Dedifferentiated amniotic fluid mesenchymal stem cell (primary cell): ENCODE results near the gene RNF111.
"Not testable (repeated sequence)": the region's sequence is repeated elsewhere in the genome, so short reads cannot be mapped to it uniquely, and the experiment has no call there.

ENCODE experiments used
- DNase-seq: peaks from one replicate; pipeline ENCODE4 v3.0.0-alpha.2; 2016; ENCODE audit errors: extremely low spot score

RNF111 gene

GRCh38 chr15:59059076-59059597, 71.7 kb downstream of the RNF111 start:
- no peak for DNase-seq

DNA sequence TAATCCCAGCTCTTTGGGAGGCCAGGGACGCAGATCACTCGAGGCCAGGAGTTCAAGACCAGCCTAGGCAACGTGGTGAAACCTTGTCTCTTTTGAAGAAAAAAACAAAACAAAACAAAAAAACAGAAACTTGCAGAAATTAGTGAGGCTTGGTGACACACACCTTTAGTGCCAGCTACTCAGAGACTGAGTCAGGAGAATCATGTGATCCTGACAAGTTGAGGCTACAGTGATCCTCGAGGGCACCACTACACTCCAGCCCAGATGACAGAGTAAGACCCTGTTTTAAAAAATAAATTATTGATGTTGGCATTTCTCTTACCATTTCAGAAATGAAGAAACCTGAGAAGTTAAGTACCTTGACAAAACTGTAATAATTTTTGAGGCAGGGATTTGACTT, 72.9 kb downstream of the RNF111 start:
- DNase-seq: no peak

- DNase-seq: no peak
Observed at GRCh38 chr15:59063042-59063441, 75.6 kb downstream of the RNF111 start.

DNA sequence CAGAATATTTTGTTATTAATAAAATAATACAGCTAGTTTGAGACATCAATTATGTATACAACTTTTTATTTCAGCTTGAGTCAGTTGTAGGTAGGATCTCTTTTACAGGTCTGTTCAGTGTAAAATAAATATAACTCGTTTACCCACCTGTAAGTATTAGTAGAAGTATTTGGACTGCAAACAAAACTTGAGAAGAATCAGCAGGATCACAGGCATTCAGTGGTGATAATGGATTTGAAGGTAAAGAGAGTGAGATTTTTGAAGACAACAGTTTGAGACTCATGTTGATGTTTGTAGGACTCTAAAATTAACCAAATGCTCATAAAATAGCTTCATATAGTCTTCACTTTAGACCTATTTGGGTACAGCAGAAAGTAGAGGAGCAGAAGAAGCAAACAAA, 82.0 kb downstream of the RNF111 start:
- no peak for DNase-seq

- no peak for DNase-seq
Observed at GRCh38 chr15:59074607-59075006, 87.1 kb downstream of the RNF111 start.

GRCh38 chr15:59087731-59088130, 100.3 kb downstream of the RNF111 start:
- no peak for DNase-seq

- DNase-seq: no peak
Observed at GRCh38 chr15:59094077-59094476, 106.6 kb downstream of the RNF111 start.

GRCh38 chr15:59096429-59096828, 109.0 kb downstream of the RNF111 start:
- DNase-seq: no peak

DNA sequence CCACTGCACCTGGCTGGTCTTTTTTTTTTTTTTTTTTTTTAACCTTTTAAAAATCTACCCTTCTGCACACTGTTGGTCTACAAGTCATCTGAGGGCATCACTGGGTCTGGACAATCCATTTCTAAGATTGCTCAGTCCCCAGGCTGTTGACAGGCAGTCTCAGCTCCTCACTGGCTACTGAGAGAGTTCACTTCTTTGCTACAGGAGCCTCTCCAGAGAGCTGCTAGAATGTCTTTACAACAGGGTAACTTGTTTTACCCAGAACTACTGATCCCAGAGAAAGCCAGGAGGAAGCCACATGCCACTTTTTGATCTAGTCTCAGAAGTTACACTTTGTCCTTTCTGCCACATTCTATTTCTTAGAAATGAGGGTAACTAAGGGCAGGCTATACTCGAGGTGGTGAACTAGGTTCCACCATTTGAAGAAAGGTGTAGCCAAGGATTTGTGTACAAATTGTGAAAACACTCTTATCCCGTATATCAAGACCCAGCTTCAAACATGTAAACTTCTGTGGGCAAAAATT, 111.8 kb downstream of the RNF111 start:
- DNase-seq: no peak

- DNase-seq: no peak
Observed at GRCh38 chr15:59104602-59104911, 117.1 kb downstream of the RNF111 start.

GRCh38 chr15:59104912-59105732, 117.7 kb downstream of the RNF111 start, which contains the start of gene CCNB2:
Gene CCNB2 (plus strand): TSS chr15:59105146. CDS start chr15:59105269, 123 bp downstream.
- DNase-seq: peak; percentile 97

DNA sequence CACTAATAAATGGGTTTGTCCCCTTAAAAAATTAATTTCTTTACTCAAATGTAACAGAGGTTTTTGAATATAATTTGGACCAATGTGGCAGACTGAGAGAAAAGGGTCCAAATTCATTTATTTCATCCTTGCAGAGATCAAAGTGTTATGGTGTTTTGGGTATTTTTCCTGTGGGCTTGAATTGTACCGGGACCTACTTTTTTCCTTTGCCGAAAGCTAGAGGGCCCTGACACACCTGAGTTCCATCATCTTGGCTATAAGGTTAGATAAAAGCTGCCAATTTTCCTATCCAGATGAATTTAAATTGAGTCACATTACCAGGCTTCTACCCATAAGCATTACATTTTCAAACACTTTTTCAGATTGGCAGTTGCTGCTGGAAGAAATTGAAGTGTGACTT, 118.4 kb downstream of the RNF111 start:
- DNase-seq: no peak

- no peak for DNase-seq
Observed at GRCh38 chr15:59111251-59111650, 123.8 kb downstream of the RNF111 start.

- DNase-seq: no peak
Observed at GRCh38 chr15:59115047-59115446, 127.6 kb downstream of the RNF111 start.

DNA sequence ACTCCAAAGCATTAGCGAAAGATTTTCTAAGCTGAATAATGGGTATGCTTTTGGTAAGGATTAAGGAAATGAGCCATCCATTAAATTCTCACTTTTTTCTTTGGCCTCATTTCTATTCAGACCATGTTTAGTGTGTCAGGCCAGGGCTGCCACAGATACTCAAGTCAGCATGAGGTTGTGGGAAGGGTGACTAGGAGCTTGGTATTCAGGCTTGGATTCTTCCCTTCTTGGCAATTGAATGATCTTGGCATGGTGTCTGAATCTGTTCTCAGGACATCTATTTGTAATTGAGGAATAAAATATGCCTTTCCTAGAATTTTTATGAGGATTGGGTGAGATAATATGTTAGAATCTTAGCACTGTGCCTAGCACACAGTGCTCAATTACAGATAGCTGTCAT, 128.7 kb downstream of the RNF111 start:
- no peak for DNase-seq

DNA sequence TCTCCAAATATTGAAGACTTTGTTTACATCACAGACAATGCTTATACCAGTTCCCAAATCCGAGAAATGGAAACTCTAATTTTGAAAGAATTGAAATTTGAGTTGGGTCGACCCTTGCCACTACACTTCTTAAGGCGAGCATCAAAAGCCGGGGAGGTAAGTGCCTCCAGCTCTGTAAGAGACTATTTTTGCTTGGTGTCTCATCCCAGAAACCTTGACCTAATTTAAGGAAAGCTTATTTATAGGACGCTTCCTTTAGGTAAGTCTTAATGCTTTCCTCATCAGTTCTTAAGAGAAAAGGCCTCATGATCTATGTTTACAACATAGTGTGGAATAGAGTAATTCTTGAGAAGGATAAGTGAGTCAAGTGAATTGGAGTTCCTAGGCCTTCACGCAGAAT, 129.3 kb downstream of the RNF111 start:
- DNase-seq: no peak

DNA sequence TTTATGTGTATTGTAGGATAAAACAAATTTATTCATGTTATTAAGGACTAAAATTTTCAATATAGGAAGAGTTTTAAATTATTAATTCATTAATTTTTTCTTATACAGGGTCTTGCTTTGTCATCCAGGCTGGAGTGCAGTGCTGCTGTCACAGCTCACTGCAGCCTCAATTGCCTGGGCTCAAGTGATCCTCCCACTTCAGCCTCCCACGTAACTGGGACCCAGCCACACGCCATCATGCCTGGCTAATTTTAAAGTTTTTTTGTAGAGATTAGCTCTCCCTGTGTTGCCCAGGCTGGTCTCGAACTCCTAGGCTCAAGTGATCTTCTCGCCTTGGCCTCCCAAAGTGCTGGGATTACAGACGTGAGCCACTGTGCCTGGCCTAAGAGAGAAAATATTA, 132.2 kb downstream of the RNF111 start:
- DNase-seq: no peak

- DNase-seq: no peak
Observed at GRCh38 chr15:59120937-59121336, 133.5 kb downstream of the RNF111 start.

DNA sequence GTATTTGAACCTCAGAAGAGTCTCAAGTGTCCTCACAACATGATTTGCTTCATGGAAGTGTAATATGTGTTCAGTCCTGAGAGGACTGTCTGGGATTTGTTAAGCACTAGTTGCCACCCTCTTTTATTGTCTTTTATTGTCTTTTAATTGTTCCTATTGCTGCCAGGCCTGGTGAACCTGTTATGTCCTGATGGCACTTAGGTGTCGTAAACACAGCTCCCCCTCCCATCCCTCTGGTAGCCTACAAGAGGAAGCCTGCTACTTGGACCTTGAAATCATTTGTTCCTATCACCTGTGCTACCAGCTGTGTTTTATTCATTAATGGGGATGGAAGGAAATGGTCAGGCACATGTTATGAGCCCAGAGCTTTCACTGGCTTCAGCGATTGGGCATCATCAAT, 136.8 kb downstream of the RNF111 start:
- no peak for DNase-seq

DNA sequence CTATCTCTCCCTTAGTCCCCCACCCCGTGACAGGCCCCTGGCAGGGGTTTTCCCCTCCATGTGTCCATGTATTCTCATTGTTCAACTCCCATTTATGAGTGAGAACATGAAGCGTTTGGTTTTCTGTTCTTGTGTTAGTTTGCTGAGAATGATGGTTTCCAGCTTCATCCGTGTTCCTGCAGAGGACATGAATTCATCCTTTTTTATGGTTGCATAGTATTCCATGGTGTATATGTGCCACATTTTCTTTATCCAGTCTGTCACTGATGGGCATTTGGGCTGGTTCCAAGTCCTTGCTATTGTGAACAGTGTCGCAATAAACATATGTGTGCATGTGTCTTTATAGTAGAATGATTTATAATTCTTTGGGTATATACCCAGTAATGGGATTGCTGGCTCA, 138.2 kb downstream of the RNF111 start:
- not testable (repeated sequence) for DNase-seq

DNA sequence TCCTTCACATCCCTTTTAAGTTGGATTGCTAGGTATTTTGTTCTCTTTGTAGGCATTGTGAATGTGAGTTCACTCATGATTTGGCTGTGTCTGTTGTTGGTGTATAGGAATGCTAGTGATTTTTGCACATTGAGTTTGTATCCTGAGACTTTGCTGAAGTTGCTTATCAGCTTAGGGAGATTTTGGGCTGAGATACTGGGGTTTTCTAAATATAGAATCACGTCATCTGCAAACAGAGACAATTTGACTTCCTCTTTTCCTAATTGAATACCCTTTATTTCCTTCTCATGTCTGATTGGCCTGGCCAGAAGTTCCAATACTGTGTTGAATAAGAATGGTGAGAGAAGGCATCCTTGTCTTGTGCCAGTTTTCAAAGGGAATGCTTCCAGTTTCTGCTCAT, 139.8 kb downstream of the RNF111 start:
- not testable (repeated sequence) for DNase-seq

DNA sequence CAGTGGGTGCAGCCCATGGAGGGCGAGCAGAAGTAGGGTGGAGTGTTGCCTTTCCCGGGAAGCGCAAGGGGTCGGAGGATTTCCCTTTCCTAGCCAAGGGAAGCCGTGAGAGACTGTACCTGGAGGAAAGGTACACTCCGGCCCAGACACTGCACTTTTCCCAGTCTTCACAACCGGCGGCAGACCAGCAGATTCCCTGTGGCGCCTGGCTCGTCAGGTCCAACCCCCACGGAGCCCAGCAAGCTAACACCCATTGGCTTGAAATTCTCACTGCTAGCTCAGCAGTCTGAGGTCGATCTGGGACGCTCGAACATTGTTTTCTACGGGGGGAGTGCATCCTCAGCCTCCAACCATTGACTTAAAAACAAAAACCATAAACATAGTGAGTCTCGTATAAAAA, 144.0 kb downstream of the RNF111 start:
- no peak for DNase-seq

DNA sequence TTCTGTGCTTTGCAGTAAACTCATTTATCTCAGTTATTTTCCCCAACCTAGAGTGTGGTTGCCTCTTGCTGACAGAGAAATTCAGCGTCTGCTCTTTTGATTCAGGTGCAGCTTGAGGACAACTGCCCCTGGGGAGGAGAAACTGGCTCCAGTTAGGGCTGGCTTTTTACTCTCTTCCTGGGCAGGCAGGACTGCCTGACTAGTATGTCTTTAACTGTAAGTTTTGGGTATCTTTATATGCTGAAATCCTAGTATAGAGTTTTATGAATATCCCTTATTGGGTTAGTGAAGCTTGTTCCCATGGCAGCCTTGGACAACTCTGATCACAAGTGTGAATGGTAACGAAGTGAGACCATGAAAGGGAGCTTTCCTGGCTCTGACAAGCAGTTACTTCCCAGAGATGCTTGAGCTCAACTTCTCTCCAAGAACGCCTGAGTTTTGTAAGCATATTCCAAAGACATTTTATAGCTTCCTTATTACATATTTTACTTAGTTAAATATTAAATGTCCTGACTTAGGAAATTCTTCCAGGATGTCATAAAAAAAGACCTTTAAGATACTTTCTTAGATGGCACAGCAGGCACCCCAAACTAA, 144.6 kb downstream of the RNF111 start:
- DNase-seq: no peak
